Measurements from ENCODE around the gene FAM114A1.

FAM114A1 gene

DNA sequence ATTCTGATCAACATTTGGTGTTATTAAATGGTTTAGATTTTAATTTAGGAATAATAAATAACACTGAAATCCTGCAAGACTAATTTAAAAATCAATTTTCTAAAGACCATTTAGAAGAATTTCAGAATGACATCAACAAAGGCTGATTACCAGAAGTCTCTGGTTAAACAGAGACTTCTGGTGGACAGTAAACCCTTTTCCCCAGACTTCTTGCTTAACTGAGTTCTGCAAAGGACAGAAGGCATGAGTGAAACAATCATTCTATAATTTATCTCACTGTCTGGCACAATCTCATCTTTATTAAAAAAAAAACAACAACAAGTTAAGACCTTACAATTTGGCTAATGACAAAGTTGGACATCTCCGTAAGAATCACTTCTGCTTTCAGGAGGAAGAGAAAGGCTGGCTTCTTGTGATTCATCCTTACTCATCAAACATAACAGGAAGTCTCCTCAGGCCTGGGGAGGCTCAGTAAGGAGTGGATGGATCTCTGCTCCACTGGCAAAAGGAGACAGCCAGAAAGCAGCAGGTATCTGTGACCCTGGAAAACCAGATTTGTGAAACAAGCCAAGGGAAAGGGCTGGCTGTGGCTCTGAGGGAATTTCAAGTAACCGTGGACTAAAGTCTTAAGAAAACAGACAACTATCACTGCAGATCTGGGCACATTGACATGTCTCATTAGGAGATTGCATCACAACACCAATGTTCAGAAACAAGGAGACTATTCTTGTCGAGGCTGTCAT lies 10.1 kb upstream of the FAM114A1 start:
- in situ Hi-C loops (cut with HindIII; ENCODE audit: low sequenced_read_pairs): no loop called here

GRCh38 chr4:38858097-38858420 lies 9.5 kb upstream of the FAM114A1 start:
- in situ Hi-C loops (cut with HindIII; ENCODE audit: low sequenced_read_pairs): no loop called here

GRCh38 chr4:38859501-38859900 lies 8.1 kb upstream of the FAM114A1 start:
- in situ Hi-C loops (cut with HindIII; ENCODE audit: low sequenced_read_pairs): no loop called here

DNA sequence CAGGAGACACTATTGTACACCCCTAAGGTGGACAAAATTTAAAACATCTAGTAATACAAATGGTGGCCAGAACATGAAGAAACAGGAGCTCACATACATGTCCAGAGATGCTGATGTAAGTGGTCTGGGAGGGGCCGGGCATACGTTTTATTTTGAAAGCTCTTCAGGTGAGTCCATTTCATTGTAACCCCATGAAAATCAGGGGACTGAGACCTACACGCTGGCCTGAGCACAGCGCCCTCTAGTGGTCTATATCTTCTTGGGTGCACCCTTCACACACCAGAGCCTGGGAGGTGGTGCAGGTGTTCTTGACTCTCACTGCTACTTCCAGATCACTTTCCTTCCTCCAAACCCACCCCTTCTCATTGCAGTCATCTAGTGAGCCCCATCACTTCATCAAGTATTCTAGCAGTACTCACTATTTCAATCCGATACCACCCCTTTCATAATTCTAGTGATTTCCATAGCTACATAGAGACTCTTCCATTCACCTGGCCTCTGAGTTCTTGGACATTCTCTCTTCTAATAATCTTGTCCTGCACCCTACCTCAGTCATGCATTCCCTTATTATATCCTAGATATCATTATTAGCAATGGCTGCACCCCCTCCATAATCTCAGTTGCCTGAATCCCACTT lies 6.7 kb upstream of the FAM114A1 start:
- in situ Hi-C loops (cut with HindIII; ENCODE audit: low sequenced_read_pairs): no loop called here

GRCh38 chr4:38861791-38862190 lies 5.8 kb upstream of the FAM114A1 start:
- in situ Hi-C loops (cut with HindIII; ENCODE audit: low sequenced_read_pairs): no loop called here

DNA sequence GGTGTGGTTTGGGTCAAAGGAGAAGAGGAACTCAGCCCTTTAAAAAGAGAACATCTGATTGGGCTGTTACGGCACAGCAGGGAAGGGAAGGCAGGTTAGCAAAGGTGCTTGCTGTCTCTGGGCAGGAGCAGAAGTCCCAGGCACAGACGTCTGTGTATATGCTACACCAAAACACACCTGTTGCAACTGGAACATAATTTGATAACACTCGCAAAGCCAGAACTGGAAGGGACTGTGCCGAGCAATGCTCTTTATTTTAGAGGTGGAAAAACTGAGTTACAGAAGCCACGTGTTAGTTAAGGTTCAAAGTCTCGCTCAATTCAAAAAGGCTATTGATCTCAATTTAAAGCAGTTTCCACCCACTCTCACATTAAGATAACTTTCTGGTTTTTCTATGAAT lies 2.2 kb upstream of the FAM114A1 start:
- in situ Hi-C loops (cut with HindIII; ENCODE audit: low sequenced_read_pairs): no loop called here

GRCh38 chr4:38866973-38867477 lies 581 bp upstream of the FAM114A1 start:
- in situ Hi-C loops (cut with HindIII; ENCODE audit: low sequenced_read_pairs): no loop called here

- in situ Hi-C loops (cut with HindIII; ENCODE audit: low sequenced_read_pairs): no loop called here
Measured at GRCh38 chr4:38868059-38868960, 704 bp downstream of the FAM114A1 start.

- in situ Hi-C loops (cut with HindIII; ENCODE audit: low sequenced_read_pairs): no loop called here
Measured at GRCh38 chr4:38869511-38869910, 1.9 kb downstream of the FAM114A1 start.

- in situ Hi-C loops (cut with HindIII; ENCODE audit: low sequenced_read_pairs): no loop called here
Measured at GRCh38 chr4:38870098-38870808, 2.6 kb downstream of the FAM114A1 start.

GRCh38 chr4:38871593-38871992 lies 4.0 kb downstream of the FAM114A1 start:
- in situ Hi-C loops (cut with HindIII; ENCODE audit: low sequenced_read_pairs): no loop called here

GRCh38 chr4:38872620-38873019 lies 5.0 kb downstream of the FAM114A1 start:
- in situ Hi-C loops (cut with HindIII; ENCODE audit: low sequenced_read_pairs): no loop called here

DNA sequence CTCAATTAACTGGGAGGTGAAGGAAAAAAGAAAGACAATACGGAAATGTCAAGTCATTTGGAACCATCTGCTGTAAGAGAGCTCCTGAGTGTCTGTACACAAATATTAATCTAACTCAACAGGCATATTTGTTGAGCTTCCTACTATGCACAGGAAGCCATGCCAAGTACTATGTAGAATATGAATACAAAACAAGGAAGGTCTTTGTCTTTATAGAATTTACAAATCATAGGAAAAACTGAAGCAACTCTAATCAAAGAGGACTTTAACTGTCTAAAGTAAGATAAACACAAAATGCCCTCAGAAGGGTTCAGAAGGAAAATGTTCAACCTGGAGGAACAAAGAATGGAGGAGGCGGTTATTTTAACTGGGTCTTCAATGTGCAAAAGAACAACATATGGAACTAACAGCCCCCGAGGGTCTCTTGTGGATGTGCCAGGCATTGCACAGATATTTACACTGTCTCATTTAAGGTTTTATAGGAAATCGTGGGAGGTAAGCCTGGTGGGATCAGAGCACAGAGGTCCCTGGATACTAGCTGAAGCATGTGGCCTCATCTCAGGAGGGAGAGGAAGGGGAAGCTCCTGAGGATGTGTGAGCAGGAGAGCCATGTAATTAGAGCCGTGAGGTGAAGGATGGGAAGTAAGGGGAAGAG lies 5.8 kb downstream of the FAM114A1 start:
- in situ Hi-C loops (cut with HindIII; ENCODE audit: low sequenced_read_pairs): no loop called here

GRCh38 chr4:38876636-38877035 lies 9.0 kb downstream of the FAM114A1 start:
- in situ Hi-C loops (cut with HindIII; ENCODE audit: low sequenced_read_pairs): loop anchor here (25.0 kb wide), 1 partner anchor 286 kb away; no protein-coding TSS in a partner anchor

- in situ Hi-C loops (cut with HindIII; ENCODE audit: low sequenced_read_pairs): loop anchor here (25.0 kb wide), 1 partner anchor 278 kb away; no protein-coding TSS in a partner anchor
Measured at GRCh38 chr4:38884254-38884653, 16.6 kb downstream of the FAM114A1 start.

DNA sequence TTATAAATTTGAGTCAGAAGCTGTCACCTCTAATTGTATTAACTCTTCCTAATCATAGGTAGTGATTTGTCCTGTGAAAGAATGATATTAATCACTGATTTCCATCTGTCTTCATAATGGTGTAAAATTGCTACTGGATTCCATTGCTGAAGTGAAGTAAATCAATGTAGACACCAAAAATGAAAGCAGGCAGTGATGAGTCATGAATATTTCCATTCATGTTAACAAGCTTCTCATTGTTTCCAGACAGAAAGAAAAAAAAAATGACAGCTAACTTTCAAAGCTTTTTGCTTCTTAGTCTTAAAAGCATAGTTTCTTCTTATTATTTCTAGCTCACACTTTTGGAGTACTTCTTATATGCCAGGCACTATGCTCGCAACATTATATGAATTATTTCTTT lies 21.5 kb downstream of the FAM114A1 start:
- in situ Hi-C loops (cut with HindIII; ENCODE audit: low sequenced_read_pairs): loop anchor here (25.0 kb wide), 1 partner anchor 273 kb away; no protein-coding TSS in a partner anchor

GRCh38 chr4:38891051-38891983 lies 23.7 kb downstream of the FAM114A1 start:
- in situ Hi-C loops (cut with HindIII; ENCODE audit: low sequenced_read_pairs): loop anchor here (25.0 kb wide), 1 partner anchor 271 kb away; no protein-coding TSS in a partner anchor

GRCh38 chr4:38894322-38894982 lies 26.8 kb downstream of the FAM114A1 start:
- in situ Hi-C loops (cut with HindIII; ENCODE audit: low sequenced_read_pairs): loop anchor here (25.0 kb wide), 1 partner anchor 268 kb away; no protein-coding TSS in a partner anchor
